HG03066 (cell line): Measurements from ENCODE around the gene TMEM170A.
"Not testable (repeated sequence)": the region's sequence is repeated elsewhere in the genome, so short reads cannot be mapped to it uniquely, and the experiment has no call there.

Source experiments
- ATAC-seq: cut with Tn5 transposase; IDR thresholded peaks from one replicate; pipeline ENCODE4 v1.9.1; 2021; ENCODE audit warnings: low read depth; ENCODE audit not compliant: unreplicated experiment

Gene TMEM170A, protein sequence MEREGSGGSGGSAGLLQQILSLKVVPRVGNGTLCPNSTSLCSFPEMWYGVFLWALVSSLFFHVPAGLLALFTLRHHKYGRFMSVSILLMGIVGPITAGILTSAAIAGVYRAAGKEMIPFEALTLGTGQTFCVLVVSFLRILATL

DNA sequence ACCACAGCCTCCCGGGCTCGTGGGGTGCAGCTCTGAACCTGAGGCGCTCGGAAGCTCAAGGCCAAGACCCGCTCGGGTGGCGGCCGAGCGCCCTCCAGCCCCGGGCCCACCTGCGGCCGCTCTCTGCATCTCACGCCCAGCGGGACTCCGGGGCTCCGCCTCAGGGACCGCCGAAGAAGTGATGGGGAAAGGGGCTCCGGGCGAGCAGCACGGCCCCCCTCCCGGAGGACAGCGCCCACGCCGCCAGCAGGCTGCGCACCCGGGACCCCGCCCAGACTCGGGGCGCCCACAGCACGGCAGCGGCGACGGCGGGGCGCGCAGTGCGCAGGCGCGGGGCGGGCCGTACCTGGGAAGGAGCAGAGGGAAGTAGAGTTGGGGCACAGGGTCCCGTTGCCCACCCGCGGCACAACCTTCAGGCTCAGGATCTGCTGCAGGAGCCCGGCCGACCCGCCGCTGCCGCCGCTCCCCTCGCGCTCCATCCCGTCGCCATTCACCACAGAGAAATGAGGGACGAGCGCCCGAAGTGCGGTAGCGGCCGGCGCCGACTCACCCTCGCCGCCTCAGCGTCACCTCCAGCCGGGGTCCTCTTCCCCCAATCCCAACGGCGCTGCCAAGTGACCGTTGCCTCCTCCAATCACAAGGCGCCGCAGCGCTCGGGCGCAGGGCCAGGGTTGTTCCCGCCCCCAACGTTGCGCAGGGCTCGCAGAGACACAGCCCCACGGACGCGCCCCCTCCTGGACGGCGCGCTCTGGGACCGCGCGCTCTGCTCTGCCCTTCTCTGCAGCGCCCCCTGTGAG is at the start of gene TMEM170A:
Gene TMEM170A (minus strand): TSS at position 568 of the 797 bp plus-strand sequence. CDS start 89 bp downstream, at position 479.
- peak; percentile 88 for ATAC-seq

DNA sequence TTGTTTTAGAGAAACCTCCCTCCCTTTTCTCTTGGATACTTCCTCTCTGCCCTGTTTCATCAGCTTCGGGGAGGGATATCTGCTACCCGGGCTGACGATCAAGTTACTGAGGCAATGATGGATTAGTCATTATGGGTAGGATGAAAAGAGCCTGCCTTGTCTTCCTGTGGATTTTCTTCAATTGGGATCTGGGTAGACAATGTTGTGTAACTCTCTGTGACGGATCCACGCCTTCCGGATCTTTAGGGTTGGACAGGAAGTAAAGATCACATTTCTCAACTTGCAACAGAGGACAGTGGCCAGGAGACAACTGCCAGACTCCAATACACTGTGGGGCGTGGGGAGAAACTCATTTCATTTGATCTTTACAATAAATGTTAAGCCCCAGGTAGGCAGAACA is 42.1 kb upstream of the TMEM170A start:
- ATAC-seq, result no peak

DNA sequence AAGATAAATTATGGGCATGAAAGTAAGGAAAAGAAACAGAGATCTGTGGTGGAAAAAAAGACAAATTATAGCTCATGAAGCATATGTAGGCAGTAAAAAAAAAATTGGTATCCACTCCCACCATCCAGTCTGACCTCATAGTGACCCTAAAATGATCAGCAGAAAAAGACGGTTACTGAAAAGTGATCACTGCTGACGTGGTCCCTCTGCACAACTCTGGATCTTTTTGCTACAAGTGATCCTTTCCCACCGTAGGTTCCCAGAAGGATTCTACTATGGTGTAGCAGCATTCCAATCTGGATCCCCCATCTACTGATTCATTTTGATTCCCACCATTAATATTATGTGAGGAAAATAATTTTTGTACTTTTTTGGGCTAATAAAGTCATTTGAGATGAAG is 41.6 kb upstream of the TMEM170A start:
- ATAC-seq, result no peak

DNA sequence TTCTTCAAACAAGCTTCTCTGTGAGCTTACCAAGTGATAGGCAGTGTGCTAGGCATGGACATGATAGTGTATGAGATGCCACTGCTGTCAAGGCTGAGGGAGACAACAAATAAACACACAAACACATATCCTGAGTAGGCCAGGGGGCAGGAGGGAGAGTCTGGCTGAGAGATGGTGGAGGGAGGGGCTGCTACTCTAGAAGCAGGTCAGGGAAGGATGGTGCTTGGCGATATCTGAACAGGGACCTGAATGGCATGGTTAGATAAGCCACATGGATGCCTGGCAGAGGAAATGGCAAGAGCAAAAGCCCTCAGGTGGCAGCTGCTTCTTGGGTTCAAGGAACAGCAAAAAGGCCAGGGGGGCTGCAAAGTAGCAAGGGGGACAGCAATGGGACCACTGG is 39.3 kb upstream of the TMEM170A start:
- ATAC-seq, result no peak

DNA sequence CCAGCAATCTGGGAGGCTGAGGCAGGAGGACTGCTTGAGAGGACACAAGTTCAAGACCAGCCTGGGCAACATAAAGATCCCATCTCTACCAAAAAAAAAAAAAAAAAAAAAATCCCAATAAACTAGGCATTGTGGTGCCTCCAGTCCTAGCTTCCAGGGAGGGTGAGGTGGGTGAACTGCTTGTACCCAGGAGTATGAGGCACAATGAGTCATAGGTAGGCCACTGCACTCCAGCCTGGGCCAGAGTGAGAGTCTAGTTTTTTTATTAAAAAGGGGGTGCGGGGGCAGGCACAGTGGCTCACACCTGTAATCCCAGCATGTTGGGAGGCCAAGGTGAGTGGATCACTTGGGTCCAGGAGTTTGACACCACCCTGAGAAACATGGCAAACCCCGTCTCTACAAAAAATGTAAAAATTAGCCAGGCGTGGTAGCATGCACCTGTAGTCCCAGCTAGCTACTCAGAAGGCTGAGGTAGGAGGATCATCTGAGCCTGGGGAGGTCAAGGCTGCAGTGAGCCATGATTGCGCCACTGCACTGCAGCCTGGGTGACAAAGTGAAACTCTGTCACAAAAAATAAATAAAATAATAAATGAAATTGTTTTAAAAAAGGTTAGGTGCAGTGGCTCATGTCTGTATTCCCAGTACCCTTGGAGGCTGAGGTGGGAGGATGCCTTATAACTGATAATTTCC is 38.6 kb upstream of the TMEM170A start:
- ATAC-seq, result no peak

DNA sequence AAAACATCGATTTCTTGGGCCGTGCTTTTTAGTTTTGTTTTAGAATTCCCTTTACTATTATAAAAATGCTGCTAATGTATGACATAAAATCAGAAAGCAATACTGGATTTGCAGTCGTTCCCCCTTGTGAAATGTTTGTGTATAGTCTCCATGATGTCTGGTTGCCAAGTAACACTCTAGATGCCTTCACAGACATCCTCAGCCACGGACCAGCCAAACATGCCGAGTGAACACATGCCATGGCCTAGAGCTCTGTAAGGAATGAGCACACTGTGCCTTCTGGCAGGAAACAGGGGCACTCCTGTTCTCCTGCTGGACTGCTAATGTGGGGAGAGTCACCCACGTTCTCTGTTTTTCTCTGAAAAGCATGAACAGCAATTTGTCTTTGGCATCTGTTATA is 37.3 kb upstream of the TMEM170A start:
- not testable (repeated sequence) for ATAC-seq

DNA sequence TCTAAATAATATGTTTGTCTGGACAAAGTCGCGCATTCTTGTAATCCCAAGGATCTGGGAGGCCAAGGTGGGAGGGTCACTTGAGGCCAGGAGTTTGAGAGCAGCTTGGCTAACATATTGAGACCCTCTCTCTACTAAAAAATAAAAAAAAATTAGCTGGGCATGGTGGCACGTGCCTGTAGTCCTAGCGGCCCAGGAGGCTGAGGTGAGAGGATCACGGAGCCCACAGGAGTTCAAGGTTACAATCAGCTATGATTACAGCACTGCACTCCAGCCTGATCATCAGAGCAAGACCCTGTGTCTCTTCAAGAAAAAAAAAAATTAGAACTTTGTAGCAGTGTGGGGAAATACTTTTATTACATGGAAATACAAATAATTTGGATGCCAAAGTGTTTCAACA is 36.9 kb upstream of the TMEM170A start:
- no peak for ATAC-seq

DNA sequence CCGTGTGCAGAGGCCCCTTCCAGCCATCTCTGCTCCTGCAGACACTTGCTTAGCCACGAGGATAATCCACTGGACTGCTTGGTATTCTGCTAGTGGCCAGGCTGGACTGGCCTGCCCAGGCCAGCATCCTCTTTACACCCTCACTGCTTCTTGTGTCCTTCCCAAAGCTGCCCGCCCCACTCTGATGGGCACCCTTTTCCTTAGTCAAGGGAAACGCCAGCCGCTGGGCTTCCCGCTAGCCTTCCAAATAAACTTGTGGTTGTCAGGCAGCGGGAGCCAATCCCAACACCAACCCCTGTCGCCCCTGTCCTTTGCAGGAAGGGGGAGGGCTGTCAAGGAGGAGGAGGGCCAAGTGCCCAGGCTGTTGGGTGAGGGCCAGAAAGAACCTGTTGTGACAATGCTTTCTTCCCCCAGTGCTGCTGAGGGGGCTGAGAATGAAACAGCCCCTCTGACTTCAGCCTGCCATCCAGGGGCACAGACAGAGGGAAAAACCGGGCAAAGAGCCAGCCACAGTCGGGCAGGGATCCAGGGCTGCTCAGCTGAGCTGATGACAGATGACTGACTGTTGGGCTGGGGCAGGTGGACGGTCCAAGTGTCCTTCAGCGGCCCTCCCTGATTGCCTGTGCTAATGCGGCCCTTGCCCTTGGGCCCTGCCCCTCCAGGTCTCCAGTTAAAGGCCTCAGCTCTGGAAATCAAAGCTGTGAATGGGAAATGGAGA is 34.3 kb upstream of the TMEM170A start:
- not testable (repeated sequence) for ATAC-seq

DNA sequence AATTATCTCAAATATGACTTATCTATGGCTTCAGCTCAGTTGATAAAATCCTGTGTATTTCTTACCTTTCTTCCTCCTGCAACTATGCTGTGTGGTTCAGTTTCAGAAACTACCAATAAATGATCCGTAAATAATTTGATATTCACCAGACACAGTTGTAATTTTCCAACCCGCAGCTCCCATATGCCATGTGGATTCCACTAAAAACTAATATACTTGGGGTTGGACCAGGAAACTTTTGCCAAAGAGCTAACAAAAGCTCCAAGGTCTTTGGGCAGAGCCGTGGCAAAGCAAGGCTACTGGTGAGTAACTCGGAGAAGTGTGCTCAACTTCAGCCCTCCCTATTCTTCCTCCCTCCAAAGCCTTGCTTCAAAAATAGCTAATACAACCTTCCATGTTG is 33.1 kb upstream of the TMEM170A start:
- no peak for ATAC-seq

DNA sequence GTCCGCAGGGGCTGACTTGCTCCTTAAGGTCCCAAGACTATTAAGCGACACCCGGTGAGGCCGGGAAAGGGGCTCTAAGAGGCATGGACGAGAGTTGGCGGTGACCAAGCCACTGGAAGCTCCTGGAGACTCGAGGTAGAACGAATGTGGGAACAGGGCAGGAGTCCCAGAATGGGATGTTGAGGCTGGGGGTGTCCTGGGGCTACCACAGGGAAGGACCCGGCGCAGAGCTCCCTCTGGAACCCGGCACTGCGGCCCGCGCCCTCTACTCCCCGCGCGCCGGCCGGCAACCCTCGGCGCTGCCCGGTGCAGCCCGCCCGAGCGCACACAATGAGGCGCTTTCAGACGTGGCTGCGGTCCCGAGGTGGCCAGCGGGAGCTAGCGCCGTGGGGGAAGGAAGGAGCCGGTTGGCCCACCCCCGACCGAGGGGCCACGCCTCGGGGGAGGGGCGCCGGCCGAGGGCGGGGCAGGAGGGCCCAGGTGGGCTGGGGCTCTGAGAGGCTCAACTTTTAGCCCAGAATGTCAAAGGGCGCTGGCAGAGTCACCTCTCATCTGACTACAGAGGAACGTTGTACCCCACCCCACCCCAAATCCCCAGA is 30.7 kb upstream of the TMEM170A start, which contains the start of gene CHST6:
Gene CHST6 (minus strand): TSS at position 366 of the 599 bp plus-strand sequence. CDS start 15,613 bp downstream, outside the sequence.
- peak; percentile 63 for ATAC-seq

DNA sequence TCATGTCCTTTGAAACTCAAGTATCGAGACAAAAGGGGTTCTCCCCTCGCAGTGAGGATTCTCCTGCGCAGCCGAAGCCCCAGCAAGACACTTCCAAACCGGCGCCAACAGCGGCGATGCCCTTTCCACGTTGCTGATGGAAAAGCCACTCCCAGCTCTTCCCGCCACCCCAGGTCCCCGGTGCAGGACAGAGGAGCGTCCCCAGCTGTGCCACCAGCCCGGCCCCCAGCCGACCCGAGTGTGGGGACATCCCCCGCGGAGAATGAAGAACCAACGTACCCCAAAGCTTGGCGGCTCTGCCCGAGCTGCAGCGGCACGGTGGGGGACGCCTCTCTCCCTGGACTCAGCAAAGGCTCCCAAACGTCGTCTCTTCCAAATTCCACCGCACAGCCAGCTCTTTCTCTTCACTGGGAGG is 30.2 kb upstream of the TMEM170A start:
- ATAC-seq, result no peak

DNA sequence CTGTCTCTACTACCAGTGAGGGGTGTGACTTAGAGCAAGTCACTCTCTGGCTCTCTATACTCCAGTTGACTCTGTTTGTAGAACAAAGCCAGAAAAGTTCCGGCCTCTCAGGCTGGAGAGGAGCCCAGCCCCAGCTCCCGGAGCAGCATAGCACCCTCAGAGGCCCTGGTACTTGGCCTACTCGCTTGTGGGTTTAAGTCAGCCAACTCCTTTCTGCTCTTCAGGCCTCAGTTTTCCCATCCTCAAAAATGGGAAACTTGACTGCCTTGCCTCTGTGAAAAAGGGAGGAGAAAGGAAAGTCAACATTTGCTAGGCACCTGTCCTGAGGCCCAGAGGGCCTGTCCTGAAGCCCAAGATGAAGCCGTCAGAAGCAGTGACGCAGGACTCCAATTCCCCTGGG is 29.7 kb upstream of the TMEM170A start:
- ATAC-seq, result no peak

DNA sequence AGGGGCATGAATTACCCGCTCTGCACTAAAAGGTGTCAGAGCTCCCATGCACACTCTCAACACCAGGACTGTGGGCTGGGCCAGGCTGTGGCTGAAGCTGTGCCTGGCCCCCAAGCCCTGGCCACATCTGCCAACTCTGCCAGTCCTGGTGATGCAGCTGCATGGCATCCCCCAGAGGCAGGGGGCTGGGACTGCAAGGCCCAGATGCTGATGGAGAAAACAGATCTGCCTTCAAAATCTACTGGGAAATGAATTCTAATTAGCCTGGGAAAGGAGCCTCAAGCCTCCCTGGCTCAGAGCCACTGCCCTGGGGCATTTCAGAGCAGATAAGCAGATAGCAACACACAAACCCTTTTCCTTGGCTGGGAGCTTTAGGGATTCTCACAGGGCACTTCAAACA is 27.4 kb upstream of the TMEM170A start:
- ATAC-seq, result no peak

DNA sequence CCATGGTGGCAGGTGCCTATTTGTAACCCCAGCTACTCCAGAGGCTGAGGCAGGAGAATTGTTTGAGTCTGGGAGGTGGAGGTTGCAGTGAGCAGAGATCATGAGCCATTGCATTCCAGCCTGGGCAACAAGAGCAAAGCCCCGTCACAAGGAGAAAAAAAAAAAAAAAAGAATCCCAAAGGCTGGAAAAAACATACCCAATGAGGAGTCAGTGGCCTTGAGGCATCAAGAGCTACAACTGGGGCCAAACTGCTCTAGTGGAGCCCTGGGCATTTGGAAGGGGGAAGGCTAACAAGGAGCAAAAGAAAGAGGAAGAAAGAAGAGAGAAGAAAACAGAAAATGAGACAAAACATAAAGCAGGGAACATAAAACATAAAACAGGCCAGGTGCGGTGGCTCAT is 23.8 kb upstream of the TMEM170A start:
- ATAC-seq, result no peak

DNA sequence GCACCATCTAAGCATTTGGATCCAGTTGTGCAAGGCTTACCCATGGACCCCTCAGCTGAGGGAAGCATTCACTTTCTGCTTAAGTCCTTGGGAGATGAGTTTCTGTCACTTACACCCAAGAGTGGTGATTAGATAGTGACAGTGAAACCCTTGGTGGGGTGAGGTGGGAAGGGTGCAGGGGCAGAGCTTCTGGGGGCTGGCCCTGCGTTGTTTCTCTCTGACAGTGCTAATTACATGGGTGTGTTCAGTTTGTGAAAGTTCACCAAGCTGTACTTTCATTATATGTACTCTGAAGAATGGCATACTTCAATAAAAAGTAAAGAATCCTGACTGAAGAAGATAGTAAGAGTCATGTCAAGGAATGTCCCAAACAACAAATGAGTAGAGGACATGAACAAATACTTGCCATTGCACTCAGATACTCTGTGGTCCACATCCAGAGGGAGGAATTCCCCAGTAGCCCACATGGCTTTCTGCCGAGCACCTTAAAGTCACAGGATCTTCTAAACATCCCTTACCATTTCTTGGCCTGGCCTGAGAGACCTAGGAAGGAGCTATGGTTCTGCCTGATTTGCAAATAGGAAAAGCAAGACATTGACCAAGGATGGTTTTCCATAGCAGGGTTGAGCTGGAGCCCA is 22.3 kb upstream of the TMEM170A start:
- peak; percentile 48 for ATAC-seq

DNA sequence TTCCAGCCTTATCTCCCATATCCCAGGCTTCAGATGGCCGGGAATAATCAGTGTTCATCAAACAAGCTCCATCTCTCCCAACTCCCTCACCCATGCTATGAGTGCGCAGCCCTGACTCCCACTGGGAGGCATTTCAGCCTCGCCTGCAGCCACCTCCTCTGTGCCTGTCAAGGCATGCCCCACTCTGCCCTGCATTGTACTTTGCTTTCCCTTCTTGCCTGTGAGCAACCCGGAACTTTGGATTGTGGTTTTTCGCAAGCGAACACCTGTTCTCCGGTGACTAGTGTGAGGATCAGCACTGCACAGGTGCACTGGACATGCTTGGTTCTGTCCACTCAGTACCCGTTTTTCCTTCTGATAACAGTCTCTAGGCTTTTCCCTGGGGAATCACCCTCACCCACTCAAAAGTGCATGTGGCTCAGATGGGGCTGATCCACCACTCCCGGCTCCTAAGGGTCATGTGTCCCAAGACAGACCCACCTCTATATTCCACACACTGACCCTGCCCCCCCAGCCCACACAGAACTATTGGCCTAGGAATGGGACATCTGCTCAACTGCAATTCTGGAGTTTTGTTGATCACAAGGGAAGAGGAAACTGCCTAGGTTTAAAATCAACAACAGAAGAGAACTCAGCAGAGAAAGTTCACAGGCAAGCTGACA is 21.7 kb upstream of the TMEM170A start:
- no peak for ATAC-seq

DNA sequence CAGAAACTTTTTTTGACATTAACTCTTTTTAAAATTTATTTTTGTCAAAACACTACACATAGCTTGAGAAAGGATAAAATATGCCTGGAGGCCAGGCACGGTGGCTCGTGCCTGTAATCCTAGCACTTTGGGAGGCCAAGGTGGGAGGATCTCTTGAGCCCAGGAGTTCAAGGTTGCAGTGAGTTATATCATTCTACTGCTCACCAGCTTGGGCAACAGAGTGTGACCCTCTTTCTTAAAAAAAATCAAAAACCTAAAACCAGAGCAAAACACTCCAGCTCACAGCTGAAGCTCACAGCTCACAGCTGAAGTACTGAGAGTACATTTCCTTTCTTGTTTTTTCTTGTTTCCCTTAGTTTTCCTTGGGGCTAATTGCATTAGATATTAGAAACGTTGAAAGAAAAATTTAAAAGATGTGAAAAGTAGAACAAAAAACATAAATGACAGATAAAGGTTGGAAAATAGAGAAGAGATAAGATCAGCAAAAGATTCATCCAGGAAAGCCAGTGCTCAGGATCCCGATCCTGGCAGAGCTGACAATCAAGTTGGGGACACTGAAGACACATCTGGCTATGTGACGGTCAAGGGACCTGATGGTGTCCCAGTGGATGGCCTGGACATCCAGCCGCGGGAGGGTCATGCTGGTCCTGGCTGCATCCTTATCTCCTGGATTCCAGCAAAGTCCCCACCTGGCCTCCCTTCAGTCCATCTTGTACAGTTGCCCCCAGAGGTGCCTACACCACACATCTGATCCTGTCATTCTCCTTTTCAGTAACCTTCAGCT is 20.9 kb upstream of the TMEM170A start:
- ATAC-seq, result peak; percentile 56

DNA sequence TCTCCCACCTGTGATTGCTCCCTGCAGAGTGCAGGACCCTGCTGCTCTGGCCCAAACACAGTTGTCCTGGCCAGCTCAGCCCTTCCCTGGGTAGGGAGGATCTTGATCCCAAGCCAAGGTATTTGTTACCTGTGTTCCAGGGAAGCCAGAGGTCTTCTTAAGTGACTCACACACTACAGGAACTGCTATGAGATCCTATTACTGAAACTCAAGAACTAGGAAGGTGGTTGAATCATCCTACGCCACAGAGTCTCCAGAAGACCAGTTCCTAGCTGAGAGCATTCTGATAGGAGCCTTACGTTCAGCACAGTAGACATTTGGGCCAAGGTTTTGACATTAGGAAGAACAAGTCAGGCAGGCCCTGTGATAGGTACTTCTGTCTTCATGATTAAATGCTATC is 18.7 kb upstream of the TMEM170A start:
- ATAC-seq, result no peak
